HUES6 (cell line): Measurements from ENCODE around the gene CERS6.

Experiments used
- H3K27ac ChIP-seq: 2 replicates; pipeline ENCODE4 v1.7.0; 2013; ENCODE audit warnings: low read depth, mild to moderate bottlenecking, low read length, inconsistent platforms
- H3K27me3 ChIP-seq: 2 replicates; pipeline ENCODE4 v1.6.1; 2013; ENCODE audit warnings: low read length; ENCODE audit not compliant: control insufficient read depth, insufficient read depth
- H3K36me3 ChIP-seq: 2 replicates; pipeline ENCODE4 v1.6.1; 2013; ENCODE audit warnings: low read length; ENCODE audit not compliant: control insufficient read depth, insufficient read depth
- H3K4me1 ChIP-seq: 2 replicates; pipeline ENCODE4 v1.6.1; 2013; ENCODE audit warnings: low read length; ENCODE audit not compliant: control insufficient read depth, insufficient read depth
- H3K4me3 ChIP-seq: 2 replicates; pipeline ENCODE4 v1.5.1; 2013; ENCODE audit warnings: low read depth, low read length
- H3K9ac ChIP-seq: one replicate; pipeline ENCODE4 v1.6.1; 2013; ENCODE audit warnings: mild to moderate bottlenecking, low read length
- H3K9me3 ChIP-seq: 2 replicates; pipeline ENCODE4 v1.6.1; 2013; ENCODE audit warnings: low read depth, low read length; ENCODE audit not compliant: control insufficient read depth, insufficient read depth

The CERS6 gene

DNA sequence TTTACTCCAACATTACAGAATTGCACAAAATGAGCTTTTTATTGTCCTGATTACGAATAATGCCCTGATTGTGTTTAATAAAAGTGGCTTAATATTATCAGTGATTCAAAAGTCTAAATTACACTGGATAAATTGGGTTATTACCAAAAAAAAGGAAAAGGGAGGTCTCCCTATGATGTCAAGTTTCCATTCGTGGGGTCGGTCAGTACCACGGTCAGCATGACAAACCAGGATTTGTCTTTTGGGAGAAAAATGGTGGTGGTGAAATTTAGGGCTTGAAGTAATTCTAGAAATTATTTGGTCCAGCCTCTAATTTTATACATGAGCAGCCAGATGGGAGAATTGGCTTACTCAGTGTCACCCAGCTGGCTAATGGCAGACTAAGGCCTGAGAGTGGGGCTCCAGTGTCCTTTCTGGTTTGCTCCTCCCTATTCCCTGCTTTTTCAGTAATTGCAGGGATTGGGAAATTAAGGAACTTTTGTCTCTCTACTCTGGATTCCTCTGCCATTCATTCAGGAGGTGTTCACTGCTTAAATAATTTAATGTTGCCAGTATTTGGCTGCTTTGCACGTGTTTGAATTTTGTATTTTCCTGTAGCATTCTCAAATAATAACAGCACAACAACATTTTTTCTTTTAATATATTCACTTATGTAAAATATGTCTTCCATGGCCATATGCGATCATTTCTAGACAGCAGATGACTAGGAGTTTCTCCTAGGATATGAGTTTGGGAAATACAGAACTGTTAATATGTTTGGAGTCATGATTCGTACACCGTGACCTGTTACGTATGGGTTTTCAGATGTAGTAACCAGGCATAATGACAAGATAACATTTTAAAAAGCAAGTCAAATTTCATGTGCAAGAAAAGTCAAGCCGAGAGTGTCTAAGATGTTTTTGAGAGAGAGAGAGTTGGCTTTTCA, 217.5 kb downstream of the CERS6 start:
- Histone ChIP-seq H3K4me3 (no peak overlapping the region), H3K36me3 (no peaks in the 10 kb centered on the region), H3K4me1 (no peaks in the 10 kb centered on the region), H3K27ac (no peak overlapping the region), H3K27me3 (no peaks in the 10 kb centered on the region), H3K9me3 (no peaks in the 10 kb centered on the region), H3K9ac (no peak overlapping the region)

DNA sequence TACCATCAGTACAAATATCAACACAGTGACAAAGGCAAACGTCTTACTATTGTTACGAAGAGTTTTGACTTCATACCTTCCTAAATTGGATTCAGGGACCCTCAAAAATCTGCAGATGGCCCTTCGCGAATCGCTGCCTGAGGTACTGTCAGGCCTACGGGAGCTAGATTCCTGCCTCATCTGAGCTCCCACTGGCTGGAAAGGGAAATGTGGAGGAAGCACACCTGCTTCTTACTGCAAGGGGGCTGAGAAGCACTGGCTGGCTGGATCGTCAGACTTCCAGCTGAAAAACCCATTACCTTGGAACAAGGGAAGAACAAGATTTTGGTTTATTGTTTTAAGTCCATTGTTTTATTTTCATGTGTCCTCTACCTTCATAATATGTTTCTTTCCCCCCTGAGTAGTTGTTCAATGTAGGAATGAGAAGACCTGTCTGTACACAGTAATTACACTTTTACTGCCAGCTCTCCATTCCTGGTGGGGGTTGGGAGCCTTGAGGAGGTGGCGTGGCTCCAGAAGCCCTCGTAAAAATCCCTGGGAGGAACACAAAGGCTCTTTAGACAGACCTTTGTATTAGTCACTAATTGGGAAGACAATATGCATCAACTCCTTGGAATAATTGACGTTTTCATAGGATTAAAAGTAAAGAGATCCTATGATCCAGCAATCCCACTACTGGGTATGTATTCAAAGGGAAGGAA, 222.2 kb downstream of the CERS6 start:
- no peak overlapping the region for H3K27ac ChIP-seq
- H3K4me3 ChIP-seq: no peak overlapping the region
- H3K9ac ChIP-seq: no peak overlapping the region
- H3K4me1 ChIP-seq: peaks cover 2% of the 10 kb centered on the region; the same call in 1 of the 2 replicates
- H3K27me3 ChIP-seq: no peaks in the 10 kb centered on the region
- H3K9me3 ChIP-seq: no peaks in the 10 kb centered on the region
- H3K36me3 ChIP-seq: no peaks in the 10 kb centered on the region

DNA sequence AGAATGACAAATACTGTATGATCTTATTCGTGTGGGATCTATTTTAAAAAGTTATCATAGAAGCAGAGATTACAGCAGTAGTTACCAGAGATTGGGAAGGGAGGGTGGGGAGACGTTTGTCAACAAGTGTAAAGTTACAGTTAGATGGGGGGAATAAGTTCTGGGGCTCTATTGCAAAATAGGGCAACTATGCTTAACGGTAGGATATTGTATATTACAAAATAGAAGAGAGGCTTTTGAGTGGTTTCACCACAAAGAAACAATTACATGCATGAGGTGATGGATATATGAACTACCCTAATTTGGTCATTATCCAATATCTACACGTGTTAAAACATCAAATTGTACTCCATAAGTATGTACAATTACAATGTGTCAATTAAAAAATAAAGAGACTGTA, 223.0 kb downstream of the CERS6 start:
- Histone ChIP-seq H3K9me3 (no peaks in the 10 kb centered on the region), H3K27me3 (no peaks in the 10 kb centered on the region), H3K9ac (no peak overlapping the region), H3K4me1 (peaks cover 6% of the 10 kb centered on the region; the same call in 1 of the 2 replicates), H3K4me3 (no peak overlapping the region), H3K27ac (no peak overlapping the region), H3K36me3 (no peaks in the 10 kb centered on the region)

DNA sequence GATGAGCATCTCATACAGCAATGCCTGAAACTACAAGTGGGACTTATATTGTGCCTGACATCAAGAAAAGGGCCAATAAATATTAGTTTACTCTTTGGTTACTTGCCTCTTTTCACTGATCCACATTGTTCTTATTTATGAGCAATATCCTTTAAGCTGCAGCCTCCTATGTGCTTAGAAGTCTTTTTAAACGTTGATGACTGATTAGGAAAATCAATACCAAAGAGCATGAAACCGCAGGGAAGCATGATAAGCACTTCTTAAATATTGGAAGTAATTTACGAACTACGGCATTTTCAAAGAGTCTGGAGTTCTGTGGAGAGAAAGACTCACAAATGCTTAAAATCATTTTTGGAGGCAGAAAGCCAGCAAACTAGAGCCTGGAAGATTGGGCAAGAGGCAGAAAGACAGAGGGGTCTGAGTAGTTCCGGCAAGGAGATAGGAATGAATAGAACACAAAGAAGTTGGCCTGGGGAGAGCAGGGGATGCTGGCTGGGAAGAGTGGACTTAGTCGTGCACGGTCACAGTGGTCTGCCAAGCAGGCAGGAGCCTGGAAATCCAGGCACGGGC, 223.8 kb downstream of the CERS6 start:
- no peaks in the 10 kb centered on the region for H3K36me3 ChIP-seq
- peaks cover 6% of the 10 kb centered on the region; the same call in 1 of the 2 replicates for H3K4me1 ChIP-seq
- no peak overlapping the region for H3K9ac ChIP-seq
- no peaks in the 10 kb centered on the region for H3K9me3 ChIP-seq
- H3K27me3 ChIP-seq: no peaks in the 10 kb centered on the region
- H3K4me3 ChIP-seq: no peak overlapping the region
- H3K27ac ChIP-seq: no peak overlapping the region

DNA sequence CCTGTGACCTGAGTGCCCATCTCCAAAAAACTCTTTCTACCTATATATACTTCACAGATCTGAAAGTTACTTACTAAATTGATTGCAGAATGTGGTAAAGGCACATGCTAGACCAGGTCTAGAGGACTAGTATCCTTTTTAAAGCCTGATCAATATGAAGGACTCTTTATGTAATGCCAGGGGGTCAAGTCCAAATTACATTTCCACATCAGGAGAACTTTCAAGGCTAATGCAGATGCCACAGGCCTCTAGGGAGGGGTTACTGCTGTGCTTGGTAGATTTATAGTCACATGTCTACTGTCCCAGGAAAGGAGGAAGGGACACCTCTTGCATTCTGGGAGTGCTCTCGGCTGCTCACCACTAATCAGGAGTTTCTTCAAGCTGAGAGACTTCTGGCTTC, 227.9 kb downstream of the CERS6 start:
- H3K9me3 ChIP-seq: no peaks in the 10 kb centered on the region

DNA sequence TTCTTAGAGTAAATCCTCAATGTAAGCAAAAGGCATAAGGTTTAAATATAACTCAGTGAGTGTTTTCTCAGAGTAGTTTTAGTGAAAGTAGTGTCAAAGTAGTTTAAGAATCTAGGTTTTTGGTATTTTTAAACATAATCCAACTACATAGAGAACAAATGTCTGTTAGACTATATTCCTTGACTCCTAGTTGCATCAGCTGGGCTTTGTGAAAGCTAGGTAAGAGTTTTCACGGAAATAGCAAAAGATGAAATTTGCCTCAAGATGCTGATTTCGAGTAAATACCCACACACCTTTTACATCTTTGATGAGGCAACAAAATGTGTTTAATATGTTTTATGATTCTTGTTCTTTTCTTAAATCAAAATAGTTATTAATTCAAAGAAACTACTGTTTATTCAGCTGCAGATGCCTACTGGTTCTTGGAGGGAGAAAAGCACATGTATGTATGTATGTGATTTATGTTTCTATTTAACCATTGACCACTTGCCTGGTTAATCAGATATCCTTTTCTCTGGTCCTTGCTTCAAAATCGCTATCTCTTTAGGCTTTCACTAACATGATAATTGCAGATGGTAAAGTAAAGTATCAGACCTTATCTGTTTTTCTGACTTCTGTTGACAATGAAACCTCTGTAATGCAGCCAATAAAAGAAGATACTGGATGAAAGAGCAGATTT, 229.0 kb downstream of the CERS6 start:
- Histone ChIP-seq H3K9me3 (no peaks in the 10 kb centered on the region), H3K4me3 (no peak overlapping the region), H3K27ac (no peak overlapping the region), H3K4me1 (peaks cover 14% of the 10 kb centered on the region; the same call in 1 of the 2 replicates), H3K27me3 (no peaks in the 10 kb centered on the region), H3K9ac (no peak overlapping the region), H3K36me3 (no peaks in the 10 kb centered on the region)

More for the DNA sequence above, 227.9 kb downstream of the CERS6 start:
- Histone ChIP-seq H3K36me3 (no peaks in the 10 kb centered on the region), H3K4me1 (peaks cover 16% of the 10 kb centered on the region; the same call in 1 of the 2 replicates), H3K4me3 (no peak overlapping the region), H3K9ac (no peak overlapping the region), H3K27ac (no peak overlapping the region), H3K27me3 (no peaks in the 10 kb centered on the region)

DNA sequence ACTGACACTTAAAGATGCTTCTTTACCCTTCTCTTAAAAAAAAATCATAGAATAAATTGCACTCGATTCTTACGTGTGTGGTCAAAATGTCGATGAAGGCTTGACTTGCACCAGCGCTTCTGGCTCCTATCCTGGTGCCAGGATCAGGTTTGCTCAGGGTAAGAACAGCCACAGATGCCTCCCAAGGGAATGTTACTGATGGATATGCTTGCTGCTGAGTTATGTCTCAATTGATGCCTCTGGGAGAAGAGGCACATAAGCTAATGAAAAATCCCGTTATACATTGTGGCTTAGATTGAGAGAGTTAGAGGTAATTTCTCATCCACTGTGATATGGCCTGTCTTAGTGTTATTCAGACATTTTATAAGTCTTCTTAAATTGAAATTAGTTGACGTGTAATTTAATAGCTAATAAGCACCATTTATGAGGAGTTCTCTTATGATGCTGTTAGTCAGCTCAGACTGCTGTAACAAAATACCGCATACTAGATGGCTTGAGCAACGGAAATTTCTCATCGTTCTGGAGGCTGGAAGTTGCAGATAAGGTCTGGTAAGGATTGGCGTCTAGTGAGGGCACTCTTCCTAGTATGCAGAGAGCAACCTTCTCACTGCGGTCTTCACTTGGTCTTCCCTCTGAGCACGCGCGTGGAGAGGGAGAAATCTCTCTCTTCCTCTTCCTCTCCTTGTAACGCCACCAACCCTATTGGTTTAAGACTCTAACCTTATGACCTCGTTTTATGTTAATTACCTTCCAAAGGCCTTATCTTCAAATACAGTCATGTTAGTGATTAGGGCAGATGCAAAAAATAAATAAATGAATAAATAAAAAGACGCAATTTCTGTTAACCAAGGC, 229.8 kb downstream of the CERS6 start:
- H3K4me3 ChIP-seq: no peak overlapping the region
- no peaks in the 10 kb centered on the region for H3K27me3 ChIP-seq
- no peaks in the 10 kb centered on the region for H3K9me3 ChIP-seq
- H3K27ac ChIP-seq: no peak overlapping the region
- no peaks in the 10 kb centered on the region for H3K36me3 ChIP-seq
- H3K9ac ChIP-seq: no peak overlapping the region
- H3K4me1 ChIP-seq: peaks cover 14% of the 10 kb centered on the region; the same call in 1 of the 2 replicates

DNA sequence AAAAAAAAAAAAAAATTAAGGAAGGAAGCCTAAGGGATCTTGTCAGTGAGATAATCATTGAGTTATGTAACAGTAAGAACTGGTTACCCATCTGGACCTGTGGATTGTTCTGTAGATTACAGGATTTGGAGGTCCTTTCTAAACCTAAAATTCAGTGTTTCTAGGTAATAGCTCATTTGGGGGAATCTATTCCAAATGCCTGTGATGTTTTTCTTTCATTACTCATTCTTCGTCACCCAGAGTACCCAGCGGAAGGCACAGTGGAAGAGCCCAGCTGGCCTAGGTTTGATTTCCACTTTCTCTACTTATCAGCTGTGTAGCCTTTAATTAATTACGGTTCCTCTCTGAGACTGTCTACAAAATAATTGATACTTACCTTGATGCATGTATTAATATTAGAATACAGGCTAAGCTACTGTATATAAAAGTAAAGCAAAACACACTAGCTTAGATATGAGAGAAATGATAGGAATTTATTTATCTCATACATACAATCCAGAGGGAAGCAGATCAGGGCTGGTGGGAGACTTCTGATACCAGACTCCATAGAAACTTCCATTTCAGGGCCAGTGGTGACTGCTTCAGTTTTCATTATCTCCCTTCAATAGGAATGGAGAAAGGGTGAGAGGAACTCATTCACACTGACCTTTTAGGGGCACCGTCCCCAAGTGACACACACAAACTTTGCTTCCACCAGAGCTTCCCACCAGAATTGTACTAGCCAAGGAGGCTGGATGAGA, 230.6 kb downstream of the CERS6 start:
- no peaks in the 10 kb centered on the region for H3K27me3 ChIP-seq
- no peaks in the 10 kb centered on the region for H3K9me3 ChIP-seq
- H3K4me1 ChIP-seq: peaks cover 19% of the 10 kb centered on the region; the same call in 1 of the 2 replicates

DNA sequence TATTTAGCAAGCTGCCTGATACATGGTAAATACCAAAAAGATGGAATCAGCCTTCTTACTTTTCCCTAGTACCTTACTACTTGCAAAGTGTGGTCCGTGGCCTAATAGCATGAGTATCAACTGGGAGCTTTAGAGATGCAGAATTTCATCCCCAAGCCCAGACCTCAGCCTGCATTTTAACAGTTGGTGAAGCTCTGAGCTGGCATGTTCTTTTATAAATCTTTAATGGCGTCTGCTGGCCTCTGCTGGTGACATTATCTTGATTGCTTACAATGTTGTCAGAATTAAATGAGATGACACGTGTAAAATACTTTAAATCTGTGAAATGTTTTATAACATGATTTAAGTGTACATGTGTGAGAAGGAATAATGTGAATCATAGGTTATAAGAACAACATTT, 231.2 kb downstream of the CERS6 start:
- Histone ChIP-seq H3K36me3 (no peaks in the 10 kb centered on the region; the same call in 1 of the 2 replicates), H3K27me3 (no peaks in the 10 kb centered on the region), H3K27ac (no peak overlapping the region), H3K4me3 (no peak overlapping the region), H3K9ac (no peak overlapping the region), H3K9me3 (no peaks in the 10 kb centered on the region), H3K4me1 (peaks cover 19% of the 10 kb centered on the region; the same call in 1 of the 2 replicates)

More for the DNA sequence above, 230.6 kb downstream of the CERS6 start:
- Histone ChIP-seq H3K9ac (no peak overlapping the region), H3K36me3 (no peaks in the 10 kb centered on the region; the same call in 1 of the 2 replicates), H3K27ac (no peak overlapping the region), H3K4me3 (no peak overlapping the region)
